ENCODE data around the gene HSP90AB1.

GRCh38 chr6:44201638-44202303 lies 45.1 kb upstream of the HSP90AB1 start:
- TF ChIP-seq CTCF (conservative IDR thresholded peaks at IDR 0.05 in 1 of 2, IDR thresholded peaks at IDR 0.05 in 1 of 2; ENCODE audit: extremely low read depth in 1 of 2, insufficient read depth in 1 of 2, low read depth in 1 of 2, low read length in 2 of 2) (no peak), EZH2 (IDR thresholded peaks at IDR 0.05; ENCODE audit: borderline replicate concordance, low read length) (no peak)

All from mammary epithelial cell (primary cell).